ENCODE data around the gene FAM111A. TPM values are rescaled to one million over a fixed set of nuclear protein-coding genes. Genes with fewer than 3 reads are reported as not detected.

Gene FAM111A
- total and polyA plus RNA-seq, 10 of the 15 experiments (the other 5 are each of a cell fraction or from before 2014, with no cell fraction given): 26.6 to 95.0 (median 67.5) TPM

DNA sequence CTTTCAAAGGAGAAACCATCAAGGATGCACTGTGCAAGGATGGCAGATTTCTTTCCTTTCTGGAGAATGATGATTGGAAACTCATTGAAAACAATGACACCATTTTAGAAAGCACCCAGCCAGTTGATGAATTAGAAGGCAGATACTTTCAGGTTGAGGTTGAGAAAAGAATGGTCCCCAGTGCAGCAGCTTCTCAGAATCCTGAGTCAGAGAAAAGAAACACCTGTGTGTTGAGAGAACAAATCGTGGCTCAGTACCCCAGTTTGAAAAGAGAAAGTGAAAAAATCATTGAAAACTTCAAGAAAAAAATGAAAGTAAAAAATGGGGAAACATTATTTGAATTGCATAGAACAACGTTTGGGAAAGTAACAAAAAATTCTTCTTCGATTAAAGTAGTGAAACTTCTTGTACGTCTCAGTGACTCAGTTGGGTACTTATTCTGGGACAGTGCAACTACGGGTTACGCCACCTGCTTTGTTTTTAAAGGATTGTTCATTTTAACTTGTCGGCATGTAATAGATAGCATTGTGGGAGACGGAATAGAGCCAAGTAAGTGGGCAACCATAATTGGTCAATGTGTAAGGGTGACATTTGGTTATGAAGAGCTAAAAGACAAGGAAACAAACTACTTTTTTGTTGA lies 9.8 kb downstream of the FAM111A start (continued):
- TF ChIP-seq ETV6 (conservative IDR thresholded peaks at IDR 0.05 in 1 of 2, IDR thresholded peaks at IDR 0.05 in 1 of 2; ENCODE audit: borderline replicate concordance in 1 of 2, low read depth in 1 of 2) (no peak), SIN3A (IDR thresholded peaks at IDR 0.05; ENCODE audit: low read depth, low read length) (0 out of 2 replicates have a peak, but pooled peaks have one; percentile 35), EED (IDR thresholded peaks at IDR 0.05; ENCODE audit: low read depth) (no peak; the same call in 1 of the 2 replicates), ZNF24 (IDR thresholded peaks at IDR 0.05) (no peak), KAT2A (conservative IDR thresholded peaks at IDR 0.05; ENCODE audit: control insufficient read depth, low read depth, low read length) (no peak), ZNF217 (IDR thresholded peaks at IDR 0.05) (0 out of 2 replicates have a peak, but pooled peaks have one; percentile 31), EP300 (IDR thresholded peaks at IDR 0.05; ENCODE audit: borderline replicate concordance in 1 of 2, control insufficient read depth in 1 of 2, low read depth in 2 of 2, low read length in 2 of 2) (peak in 1 of 2 experiments; percentile 68; a peak in 1 of 4 replicates), TCF7 (IDR thresholded peaks at IDR 0.05; ENCODE audit: borderline replicate concordance) (no peak), TARDBP (IDR thresholded peaks at IDR 0.05; ENCODE audit: borderline replicate concordance) (no peak), ZBED1 (IDR thresholded peaks at IDR 0.05; ENCODE audit: borderline replicate concordance) (0 out of 2 replicates have a peak, but pooled peaks have one; percentile 8), GABPA (IDR thresholded peaks at IDR 0.05; ENCODE audit: low read depth) (0 out of 2 replicates have a peak, but pooled peaks have one; percentile 6), WRNIP1 (IDR thresholded peaks at IDR 0.05; ENCODE audit: borderline replicate concordance, low read depth, low read length) (no peak), SUZ12 (IDR thresholded peaks at IDR 0.05; ENCODE audit: unreplicated experiment) (no peak)
- TF ChIP-seq, protein P1, sequence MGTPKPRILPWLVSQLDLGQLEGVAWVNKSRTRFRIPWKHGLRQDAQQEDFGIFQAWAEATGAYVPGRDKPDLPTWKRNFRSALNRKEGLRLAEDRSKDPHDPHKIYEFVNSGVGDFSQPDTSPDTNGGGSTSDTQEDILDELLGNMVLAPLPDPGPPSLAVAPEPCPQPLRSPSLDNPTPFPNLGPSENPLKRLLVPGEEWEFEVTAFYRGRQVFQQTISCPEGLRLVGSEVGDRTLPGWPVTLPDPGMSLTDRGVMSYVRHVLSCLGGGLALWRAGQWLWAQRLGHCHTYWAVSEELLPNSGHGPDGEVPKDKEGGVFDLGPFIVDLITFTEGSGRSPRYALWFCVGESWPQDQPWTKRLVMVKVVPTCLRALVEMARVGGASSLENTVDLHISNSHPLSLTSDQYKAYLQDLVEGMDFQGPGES (IDR thresholded peaks at IDR 0.05): no peak
- TF ChIP-seq, protein P2, sequence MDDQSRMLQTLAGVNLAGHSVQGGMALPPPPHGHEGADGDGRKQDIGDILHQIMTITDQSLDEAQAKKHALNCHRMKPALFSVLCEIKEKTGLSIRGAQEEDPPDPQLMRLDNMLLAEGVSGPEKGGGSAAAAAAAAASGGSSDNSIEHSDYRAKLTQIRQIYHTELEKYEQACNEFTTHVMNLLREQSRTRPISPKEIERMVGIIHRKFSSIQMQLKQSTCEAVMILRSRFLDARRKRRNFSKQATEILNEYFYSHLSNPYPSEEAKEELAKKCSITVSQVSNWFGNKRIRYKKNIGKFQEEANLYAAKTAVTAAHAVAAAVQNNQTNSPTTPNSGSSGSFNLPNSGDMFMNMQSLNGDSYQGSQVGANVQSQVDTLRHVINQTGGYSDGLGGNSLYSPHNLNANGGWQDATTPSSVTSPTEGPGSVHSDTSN (IDR thresholded peaks at IDR 0.05; ENCODE audit: insufficient replicate concordance, low read depth, low read length): no peak
- TF ChIP-seq, protein P3, sequence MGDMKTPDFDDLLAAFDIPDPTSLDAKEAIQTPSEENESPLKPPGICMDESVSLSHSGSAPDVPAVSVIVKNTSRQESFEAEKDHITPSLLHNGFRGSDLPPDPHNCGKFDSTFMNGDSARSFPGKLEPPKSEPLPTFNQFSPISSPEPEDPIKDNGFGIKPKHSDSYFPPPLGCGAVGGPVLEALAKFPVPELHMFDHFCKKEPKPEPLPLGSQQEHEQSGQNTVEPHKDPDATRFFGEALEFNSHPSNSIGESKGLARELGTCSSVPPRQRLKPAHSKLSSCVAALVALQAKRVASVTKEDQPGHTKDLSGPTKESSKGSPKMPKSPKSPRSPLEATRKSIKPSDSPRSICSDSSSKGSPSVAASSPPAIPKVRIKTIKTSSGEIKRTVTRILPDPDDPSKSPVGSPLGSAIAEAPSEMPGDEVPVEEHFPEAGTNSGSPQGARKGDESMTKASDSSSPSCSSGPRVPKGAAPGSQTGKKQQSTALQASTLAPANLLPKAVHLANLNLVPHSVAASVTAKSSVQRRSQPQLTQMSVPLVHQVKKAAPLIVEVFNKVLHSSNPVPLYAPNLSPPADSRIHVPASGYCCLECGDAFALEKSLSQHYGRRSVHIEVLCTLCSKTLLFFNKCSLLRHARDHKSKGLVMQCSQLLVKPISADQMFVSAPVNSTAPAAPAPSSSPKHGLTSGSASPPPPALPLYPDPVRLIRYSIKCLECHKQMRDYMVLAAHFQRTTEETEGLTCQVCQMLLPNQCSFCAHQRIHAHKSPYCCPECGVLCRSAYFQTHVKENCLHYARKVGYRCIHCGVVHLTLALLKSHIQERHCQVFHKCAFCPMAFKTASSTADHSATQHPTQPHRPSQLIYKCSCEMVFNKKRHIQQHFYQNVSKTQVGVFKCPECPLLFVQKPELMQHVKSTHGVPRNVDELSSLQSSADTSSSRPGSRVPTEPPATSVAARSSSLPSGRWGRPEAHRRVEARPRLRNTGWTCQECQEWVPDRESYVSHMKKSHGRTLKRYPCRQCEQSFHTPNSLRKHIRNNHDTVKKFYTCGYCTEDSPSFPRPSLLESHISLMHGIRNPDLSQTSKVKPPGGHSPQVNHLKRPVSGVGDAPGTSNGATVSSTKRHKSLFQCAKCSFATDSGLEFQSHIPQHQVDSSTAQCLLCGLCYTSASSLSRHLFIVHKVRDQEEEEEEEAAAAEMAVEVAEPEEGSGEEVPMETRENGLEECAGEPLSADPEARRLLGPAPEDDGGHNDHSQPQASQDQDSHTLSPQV (IDR thresholded peaks at IDR 0.05): no peak
- TF ChIP-seq, protein P4, sequence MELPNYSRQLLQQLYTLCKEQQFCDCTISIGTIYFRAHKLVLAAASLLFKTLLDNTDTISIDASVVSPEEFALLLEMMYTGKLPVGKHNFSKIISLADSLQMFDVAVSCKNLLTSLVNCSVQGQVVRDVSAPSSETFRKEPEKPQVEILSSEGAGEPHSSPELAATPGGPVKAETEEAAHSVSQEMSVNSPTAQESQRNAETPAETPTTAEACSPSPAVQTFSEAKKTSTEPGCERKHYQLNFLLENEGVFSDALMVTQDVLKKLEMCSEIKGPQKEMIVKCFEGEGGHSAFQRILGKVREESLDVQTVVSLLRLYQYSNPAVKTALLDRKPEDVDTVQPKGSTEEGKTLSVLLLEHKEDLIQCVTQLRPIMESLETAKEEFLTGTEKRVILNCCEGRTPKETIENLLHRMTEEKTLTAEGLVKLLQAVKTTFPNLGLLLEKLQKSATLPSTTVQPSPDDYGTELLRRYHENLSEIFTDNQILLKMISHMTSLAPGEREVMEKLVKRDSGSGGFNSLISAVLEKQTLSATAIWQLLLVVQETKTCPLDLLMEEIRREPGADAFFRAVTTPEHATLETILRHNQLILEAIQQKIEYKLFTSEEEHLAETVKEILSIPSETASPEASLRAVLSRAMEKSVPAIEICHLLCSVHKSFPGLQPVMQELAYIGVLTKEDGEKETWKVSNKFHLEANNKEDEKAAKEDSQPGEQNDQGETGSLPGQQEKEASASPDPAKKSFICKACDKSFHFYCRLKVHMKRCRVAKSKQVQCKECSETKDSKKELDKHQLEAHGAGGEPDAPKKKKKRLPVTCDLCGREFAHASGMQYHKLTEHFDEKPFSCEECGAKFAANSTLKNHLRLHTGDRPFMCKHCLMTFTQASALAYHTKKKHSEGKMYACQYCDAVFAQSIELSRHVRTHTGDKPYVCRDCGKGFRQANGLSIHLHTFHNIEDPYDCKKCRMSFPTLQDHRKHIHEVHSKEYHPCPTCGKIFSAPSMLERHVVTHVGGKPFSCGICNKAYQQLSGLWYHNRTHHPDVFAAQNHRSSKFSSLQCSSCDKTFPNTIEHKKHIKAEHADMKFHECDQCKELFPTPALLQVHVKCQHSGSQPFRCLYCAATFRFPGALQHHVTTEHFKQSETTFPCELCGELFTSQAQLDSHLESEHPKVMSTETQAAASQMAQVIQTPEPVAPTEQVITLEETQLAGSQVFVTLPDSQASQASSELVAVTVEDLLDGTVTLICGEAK (IDR thresholded peaks at IDR 0.05; ENCODE audit: borderline replicate concordance): no peak

Measured in GM12878 (cell line).